Transverse colon (tissue), 4 donors: Measurements from ENCODE around the gene STIM1. TPM values are rescaled to one million over a fixed set of nuclear protein-coding genes. Genes with fewer than 3 reads are reported as not detected.

Experiments
- DNase-seq: peaks from one replicate; pipeline ENCODE4 v3.0.0-alpha.2; 2019
- H3K27ac ChIP-seq, 4 donors: fragments of 200-600 bp; sonication (generic); 2 replicates each; pipeline ENCODE4 v1.5.1; 2016 to 2018; ENCODE audit warnings: inconsistent platforms in 4 of 4
- H3K27me3 ChIP-seq: fragments of 200-600 bp; sonication (generic); 2 replicates; pipeline ENCODE4 v1.5.1; 2017; ENCODE audit warnings: inconsistent platforms
- H3K36me3 ChIP-seq, 4 donors: fragments of 200-600 bp; sonication (generic); 2 replicates each; pipeline ENCODE4 v1.5.1; 2017 to 2019; ENCODE audit warnings: inconsistent platforms in 4 of 4
- H3K4me1 ChIP-seq, 4 donors: fragments of 200-600 bp; sonication (generic); 2 replicates each; pipeline ENCODE4 v1.5.1; 2017 to 2020; ENCODE audit warnings: inconsistent platforms in 4 of 4
- H3K4me3 ChIP-seq, 4 donors: fragments of 200-600 bp; sonication (generic); 1 replicate in 1 of 4; 2 replicates in 3 of 4; pipeline versions ENCODE4 v1.5.1 to v1.6.1; 2017 to 2019; ENCODE audit warnings: inconsistent platforms in 4 of 4
- H3K9me3 ChIP-seq, 2 donors: fragments of 200-600 bp; sonication (generic); 2 replicates each; pipeline ENCODE4 v1.5.1; 2017 to 2019; ENCODE audit warnings: inconsistent platforms in 2 of 2
- EP300 ChIP-seq: sonication (generic); formaldehyde crosslinking; IDR thresholded peaks from one replicate; pipeline ENCODE4 v1.6.1; 2017; ENCODE audit warnings: antibody characterized with exemption, low read depth
- POLR2A ChIP-seq: fragments of 450-650 bp; IDR thresholded peaks from one replicate; pipeline ENCODE4 v1.6.1; 2016; ENCODE audit warnings: antibody characterized with exemption, mild to moderate bottlenecking, moderate library complexity
- POLR2AphosphoS5 ChIP-seq, 3 donors: sonication (generic); formaldehyde crosslinking; IDR thresholded peaks; one replicate each; pipeline ENCODE4 v1.6.1; 2016; ENCODE audit warnings: antibody characterized with exemption in 3 of 3
- WGBS, 2 donors: methylation state at CpG; one replicate each; pipeline ENCODE4 v1.1.5; 2018; ENCODE audit warnings: low coverage in 1 of 2; 5-methylcytosine and 5-hydroxymethylcytosine counted together
- in situ Hi-C, 4 donors: fragments of 200-750 bp; cut with MboI; loops; one replicate each; pipeline versions ENCODE4 v1.15.0 to v1.15.1; 2017; ENCODE audit warnings: low sequenced_read_pairs in 3 of 4, low pct_ligation_motif_present in 1 of 4, low pct_unique_long_range_greater_than_20kb in 1 of 4
- intact Hi-C: fragments of 100-400 bp; cut with DNase I; formaldehyde crosslinking; loops from one replicate; pipeline ENCODE4 v1.15.1; 2023; ENCODE audit warnings: low total_unique reads
- total RNA-seq, 4 donors: library from RNA; depleted of rRNA; stranded (reverse); fragments of >200 nt; gene quantifications; one replicate each; pipeline ENCODE4 v1.1.0, GENCODE V29; 2016
- TF ChIP-seq, protein P1 (sequence below), 5 experiments: fragments of 200-600 bp in 3 of 5; fragments of 450-650 bp in 2 of 5; sonication (generic) in 3 of 5; IDR thresholded peaks; 1 replicate in 2 of 5; 2 replicates in 3 of 5; pipeline ENCODE4 v1.5.1; 2016 to 2017; ENCODE audit warnings: antibody characterized with exemption in 5 of 5, inconsistent platforms in 3 of 5, mild to moderate bottlenecking in 2 of 5, moderate library complexity in 1 of 5

Gene STIM1
- total RNA-seq, 4 donors from 2014 or later: 41.2 to 79.3 (median 48.0) TPM

- no peak for DNase-seq
- no peaks in the 10 kb centered on the region for H3K9me3 ChIP-seq
- in situ Hi-C loops: no loop called here
These were observed 19.7 kb upstream of the STIM1 start for GRCh38 chr11:3835751-3836150.

GRCh38 chr11:3836903-3837302, 18.6 kb upstream of the STIM1 start:
- peaks cover 20 to 81% (median 39%) of the 10 kb centered on the region in 4 donors for H3K4me1 ChIP-seq
- intact Hi-C loops: no loop called here
- TF ChIP-seq POLR2A (no peak), EP300 (no peak), POLR2AphosphoS5 (IDR thresholded peaks at IDR 0.05) (no peak)
- TF ChIP-seq, protein P1, sequence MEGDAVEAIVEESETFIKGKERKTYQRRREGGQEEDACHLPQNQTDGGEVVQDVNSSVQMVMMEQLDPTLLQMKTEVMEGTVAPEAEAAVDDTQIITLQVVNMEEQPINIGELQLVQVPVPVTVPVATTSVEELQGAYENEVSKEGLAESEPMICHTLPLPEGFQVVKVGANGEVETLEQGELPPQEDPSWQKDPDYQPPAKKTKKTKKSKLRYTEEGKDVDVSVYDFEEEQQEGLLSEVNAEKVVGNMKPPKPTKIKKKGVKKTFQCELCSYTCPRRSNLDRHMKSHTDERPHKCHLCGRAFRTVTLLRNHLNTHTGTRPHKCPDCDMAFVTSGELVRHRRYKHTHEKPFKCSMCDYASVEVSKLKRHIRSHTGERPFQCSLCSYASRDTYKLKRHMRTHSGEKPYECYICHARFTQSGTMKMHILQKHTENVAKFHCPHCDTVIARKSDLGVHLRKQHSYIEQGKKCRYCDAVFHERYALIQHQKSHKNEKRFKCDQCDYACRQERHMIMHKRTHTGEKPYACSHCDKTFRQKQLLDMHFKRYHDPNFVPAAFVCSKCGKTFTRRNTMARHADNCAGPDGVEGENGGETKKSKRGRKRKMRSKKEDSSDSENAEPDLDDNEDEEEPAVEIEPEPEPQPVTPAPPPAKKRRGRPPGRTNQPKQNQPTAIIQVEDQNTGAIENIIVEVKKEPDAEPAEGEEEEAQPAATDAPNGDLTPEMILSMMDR (IDR thresholded peaks at IDR 0.05): no peak
- no peaks in the 10 kb centered on the region for H3K9me3 ChIP-seq
- peak overlapping the region in 1 of 4 donors; percentile 27 for H3K4me3 ChIP-seq
- WGBS, 2 donors: 66 to 72% methylated on average over 2 to 5 of the region's 5 CpGs
- H3K27me3 ChIP-seq: no peaks in the 10 kb centered on the region
- no peaks in the 10 kb centered on the region for H3K36me3 ChIP-seq
- H3K27ac ChIP-seq: peak overlapping the region; percentile 61 to 98 (median 82)
- peak; percentile 50 for DNase-seq
- in situ Hi-C loops: no loop called here

More at GRCh38 chr11:3835751-3836150, 19.7 kb upstream of the STIM1 start:
- WGBS, 2 donors: 66 to 75% methylated on average over 1 to 4 of the region's 4 CpGs
- Histone ChIP-seq H3K4me3 (no peak overlapping the region), H3K36me3 (no peaks in the 10 kb centered on the region), H3K27ac (peak overlapping the region; percentile 50 to 98 (median 72)), H3K27me3 (no peaks in the 10 kb centered on the region), H3K4me1 (peaks cover 20 to 90% (median 40%) of the 10 kb centered on the region in 4 donors)
- intact Hi-C loops: no loop called here
- TF ChIP-seq EP300 (no peak), POLR2A (no peak), POLR2AphosphoS5 (IDR thresholded peaks at IDR 0.05) (no peak)
- TF ChIP-seq, protein P1 (IDR thresholded peaks at IDR 0.05): no peak

- intact Hi-C loops (no loop called here), in situ Hi-C loops (no loop called here)
- H3K36me3 ChIP-seq: no peaks in the 10 kb centered on the region
- peak overlapping the region in 1 of 4 donors; percentile 27 for H3K4me3 ChIP-seq
- H3K4me1 ChIP-seq: peaks cover 20 to 78% (median 35%) of the 10 kb centered on the region in 4 donors
- H3K27me3 ChIP-seq: no peaks in the 10 kb centered on the region
- no peaks in the 10 kb centered on the region for H3K9me3 ChIP-seq
- WGBS, 2 donors: 78% methylated on average over 1 of the region's 1 CpG; no CpG with 5 or more reads in 1 of the 2 donors
- peak; percentile 54 for DNase-seq
- no peak for TF ChIP-seq POLR2A
- peak in 1 of 3 donors; percentile 9 for TF ChIP-seq POLR2AphosphoS5 (IDR thresholded peaks at IDR 0.05)
- TF ChIP-seq, protein P1 (IDR thresholded peaks at IDR 0.05): no peak
- TF ChIP-seq EP300: no peak
- peak overlapping the region; percentile 61 to 98 (median 98) for H3K27ac ChIP-seq
These were observed 17.7 kb upstream of the STIM1 start for GRCh38 chr11:3837793-3838192.

GRCh38 chr11:3838504-3838903, 17.0 kb upstream of the STIM1 start:
- Histone ChIP-seq H3K9me3 (no peaks in the 10 kb centered on the region), H3K27ac (peak overlapping the region; percentile 61 to 98 (median 98)), H3K4me3 (peak overlapping the region in 1 of 4 donors; percentile 89), H3K27me3 (no peaks in the 10 kb centered on the region), H3K36me3 (no peaks in the 10 kb centered on the region), H3K4me1 (peaks cover 17 to 71% (median 32%) of the 10 kb centered on the region in 4 donors)
- TF ChIP-seq, protein P1 (IDR thresholded peaks at IDR 0.05): no peak
- TF ChIP-seq EP300: no peak
- no peak for TF ChIP-seq POLR2A
- TF ChIP-seq POLR2AphosphoS5 (IDR thresholded peaks at IDR 0.05): no peak
- in situ Hi-C loops (no loop called here), intact Hi-C loops (no loop called here)
- 67% methylated on average over 2 of the region's 2 CpGs for WGBS, 2 donors
- DNase-seq: no peak
